Measurements from ENCODE around the gene CCNL2. TPM values are rescaled to one million over a fixed set of nuclear protein-coding genes. Genes with fewer than 3 reads are reported as not detected.

The CCNL2 gene
- total and polyA plus RNA-seq, 2 of the 13 experiments (the other 11 are each of a cell fraction or from before 2014, with no cell fraction given): 105 to 340 TPM

DNA sequence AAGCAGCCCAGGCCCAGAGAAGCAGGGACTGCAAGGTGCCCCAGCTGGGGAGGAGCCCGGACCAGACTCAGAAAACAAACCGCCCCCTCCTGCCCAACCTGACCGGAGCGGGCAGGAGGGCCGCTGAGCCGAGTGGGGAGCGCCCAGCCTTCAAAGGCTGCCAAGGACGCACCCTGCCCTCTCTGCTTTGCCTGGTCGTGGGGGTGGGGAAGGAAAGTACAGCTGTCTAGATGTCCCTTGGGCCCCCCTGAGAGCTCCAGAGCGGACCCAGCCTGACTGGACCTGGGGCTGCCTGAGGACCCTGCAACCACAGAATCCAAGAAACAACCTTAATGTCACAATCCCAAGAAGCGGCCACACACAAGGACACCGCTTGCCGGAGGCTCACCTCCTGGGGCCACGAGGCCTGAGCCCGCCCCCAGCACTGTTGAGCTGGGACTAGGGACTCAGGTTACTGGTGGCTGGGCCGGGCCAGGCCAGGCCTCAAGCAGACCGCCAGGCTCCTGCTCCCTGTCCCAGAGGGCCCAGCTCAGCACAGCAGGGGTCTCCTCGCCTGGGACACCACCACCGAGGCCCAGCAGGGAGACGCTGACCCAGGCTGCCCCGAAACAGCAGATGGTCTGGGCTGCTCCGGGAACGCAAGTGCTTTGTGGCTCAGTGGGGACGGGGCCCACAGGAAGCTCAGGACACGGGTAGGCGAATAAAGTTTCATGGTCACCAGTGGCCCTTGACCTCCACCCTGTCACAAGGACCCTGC is 51.3 kb downstream of the CCNL2 start (continued):
- TF ChIP-seq ZNF646 (CRISPR knock-in tag; IDR thresholded peaks at IDR 0.05) (0 out of 2 replicates have a peak, but pooled peaks have one; percentile 28), ZNF83 (CRISPR knock-in tag; IDR thresholded peaks at IDR 0.05; ENCODE audit: borderline replicate concordance) (no peak), BORCS8-MEF2B (CRISPR knock-in tag; IDR thresholded peaks at IDR 0.05) (peak; percentile 12; the same call in 1 of the 2 replicates), ZNF557 (CRISPR knock-in tag; IDR thresholded peaks at IDR 0.05) (no peak), SIN3A (IDR thresholded peaks at IDR 0.05; ENCODE audit: borderline replicate concordance, low read depth, low read length) (peak; percentile 11; the same call in 1 of the 2 replicates), ZNF136 (CRISPR knock-in tag; IDR thresholded peaks at IDR 0.05; ENCODE audit: low read depth) (peak; percentile 78; the same call in 1 of the 2 replicates), ZNF446 (CRISPR knock-in tag; IDR thresholded peaks at IDR 0.05) (peak; percentile 74; the same call in 1 of the 2 replicates), POLR2A (IDR thresholded peaks at IDR 0.05; ENCODE audit: insufficient read depth in 1 of 2, low read depth in 2 of 2, low read length in 2 of 2) (peak in 1 of 2 experiments; percentile 47; a peak in 1 of 4 replicates), YY1 (IDR thresholded peaks at IDR 0.05; ENCODE audit: insufficient read depth, insufficient replicate concordance, low read depth, low read length) (peak; percentile 9), SP2 (CRISPR knock-in tag; IDR thresholded peaks at IDR 0.05) (peak; percentile 39; the same call in 1 of the 2 replicates), MYC (CRISPR knock-in tag; IDR thresholded peaks at IDR 0.05; ENCODE audit: borderline replicate concordance) (peak; percentile 62; the same call in 1 of the 2 replicates), ATAD3A (CRISPR knock-in tag; IDR thresholded peaks at IDR 0.05) (0 out of 2 replicates have a peak, but pooled peaks have one; percentile 22), ZNF552 (CRISPR knock-in tag; IDR thresholded peaks at IDR 0.05; ENCODE audit: borderline replicate concordance) (peak; percentile 28; the same call in 1 of the 2 replicates)
- TF ChIP-seq, protein P1, sequence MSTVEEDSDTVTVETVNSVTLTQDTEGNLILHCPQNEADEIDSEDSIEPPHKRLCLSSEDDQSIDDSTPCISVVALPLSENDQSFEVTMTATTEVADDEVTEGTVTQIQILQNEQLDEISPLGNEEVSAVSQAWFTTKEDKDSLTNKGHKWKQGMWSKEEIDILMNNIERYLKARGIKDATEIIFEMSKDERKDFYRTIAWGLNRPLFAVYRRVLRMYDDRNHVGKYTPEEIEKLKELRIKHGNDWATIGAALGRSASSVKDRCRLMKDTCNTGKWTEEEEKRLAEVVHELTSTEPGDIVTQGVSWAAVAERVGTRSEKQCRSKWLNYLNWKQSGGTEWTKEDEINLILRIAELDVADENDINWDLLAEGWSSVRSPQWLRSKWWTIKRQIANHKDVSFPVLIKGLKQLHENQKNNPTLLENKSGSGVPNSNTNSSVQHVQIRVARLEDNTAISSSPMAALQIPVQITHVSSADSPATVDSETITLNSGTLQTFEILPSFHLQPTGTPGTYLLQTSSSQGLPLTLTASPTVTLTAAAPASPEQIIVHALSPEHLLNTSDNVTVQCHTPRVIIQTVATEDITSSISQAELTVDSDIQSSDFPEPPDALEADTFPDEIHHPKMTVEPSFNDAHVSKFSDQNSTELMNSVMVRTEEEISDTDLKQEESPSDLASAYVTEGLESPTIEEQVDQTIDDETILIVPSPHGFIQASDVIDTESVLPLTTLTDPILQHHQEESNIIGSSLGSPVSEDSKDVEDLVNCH (CRISPR knock-in tag; IDR thresholded peaks at IDR 0.05): no peak
- TF ChIP-seq, protein P2, sequence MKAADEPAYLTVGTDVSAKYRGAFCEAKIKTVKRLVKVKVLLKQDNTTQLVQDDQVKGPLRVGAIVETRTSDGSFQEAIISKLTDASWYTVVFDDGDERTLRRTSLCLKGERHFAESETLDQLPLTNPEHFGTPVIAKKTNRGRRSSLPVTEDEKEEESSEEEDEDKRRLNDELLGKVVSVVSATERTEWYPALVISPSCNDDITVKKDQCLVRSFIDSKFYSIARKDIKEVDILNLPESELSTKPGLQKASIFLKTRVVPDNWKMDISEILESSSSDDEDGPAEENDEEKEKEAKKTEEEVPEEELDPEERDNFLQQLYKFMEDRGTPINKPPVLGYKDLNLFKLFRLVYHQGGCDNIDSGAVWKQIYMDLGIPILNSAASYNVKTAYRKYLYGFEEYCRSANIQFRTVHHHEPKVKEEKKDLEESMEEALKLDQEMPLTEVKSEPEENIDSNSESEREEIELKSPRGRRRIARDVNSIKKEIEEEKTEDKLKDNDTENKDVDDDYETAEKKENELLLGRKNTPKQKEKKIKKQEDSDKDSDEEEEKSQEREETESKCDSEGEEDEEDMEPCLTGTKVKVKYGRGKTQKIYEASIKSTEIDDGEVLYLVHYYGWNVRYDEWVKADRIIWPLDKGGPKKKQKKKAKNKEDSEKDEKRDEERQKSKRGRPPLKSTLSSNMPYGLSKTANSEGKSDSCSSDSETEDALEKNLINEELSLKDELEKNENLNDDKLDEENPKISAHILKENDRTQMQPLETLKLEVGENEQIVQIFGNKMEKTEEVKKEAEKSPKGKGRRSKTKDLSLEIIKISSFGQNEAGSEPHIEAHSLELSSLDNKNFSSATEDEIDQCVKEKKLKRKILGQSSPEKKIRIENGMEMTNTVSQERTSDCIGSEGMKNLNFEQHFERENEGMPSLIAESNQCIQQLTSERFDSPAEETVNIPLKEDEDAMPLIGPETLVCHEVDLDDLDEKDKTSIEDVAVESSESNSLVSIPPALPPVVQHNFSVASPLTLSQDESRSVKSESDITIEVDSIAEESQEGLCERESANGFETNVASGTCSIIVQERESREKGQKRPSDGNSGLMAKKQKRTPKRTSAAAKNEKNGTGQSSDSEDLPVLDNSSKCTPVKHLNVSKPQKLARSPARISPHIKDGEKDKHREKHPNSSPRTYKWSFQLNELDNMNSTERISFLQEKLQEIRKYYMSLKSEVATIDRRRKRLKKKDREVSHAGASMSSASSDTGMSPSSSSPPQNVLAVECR (CRISPR knock-in tag; IDR thresholded peaks at IDR 0.05; ENCODE audit: borderline replicate concordance): peak; percentile 64
